NCI-H146 treated with DMSO at 0.1 percent for 48 hours (cell line): ENCODE data around the gene ZNF26.
A peak's percentile ranks its signal among the peaks of the same experiment; 100 is the strongest.
"Not testable (repeated sequence)": the region's sequence is repeated elsewhere in the genome, so short reads cannot be mapped to it uniquely, and the experiment has no call there.

ENCODE experiments used
- DNase-seq: peaks from one replicate; lab custom pipeline; 2025; ENCODE audit not compliant: unreplicated experiment; lab: John Stamatoyannopoulos, UW

ZNF26 gene

GRCh38 chr12:132955094-132956010, 30.8 kb upstream of the ZNF26 start:
- peak; percentile 15 for DNase-seq

- DNase-seq = peak; percentile 73
Measured at GRCh38 chr12:132956011-132956788, 30.0 kb upstream of the ZNF26 start, which contains the start of gene ZNF605. ZNF605 (minus strand) TSS chr12:132956306; CDS start chr12:132945635, 10,671 bp downstream.

DNA sequence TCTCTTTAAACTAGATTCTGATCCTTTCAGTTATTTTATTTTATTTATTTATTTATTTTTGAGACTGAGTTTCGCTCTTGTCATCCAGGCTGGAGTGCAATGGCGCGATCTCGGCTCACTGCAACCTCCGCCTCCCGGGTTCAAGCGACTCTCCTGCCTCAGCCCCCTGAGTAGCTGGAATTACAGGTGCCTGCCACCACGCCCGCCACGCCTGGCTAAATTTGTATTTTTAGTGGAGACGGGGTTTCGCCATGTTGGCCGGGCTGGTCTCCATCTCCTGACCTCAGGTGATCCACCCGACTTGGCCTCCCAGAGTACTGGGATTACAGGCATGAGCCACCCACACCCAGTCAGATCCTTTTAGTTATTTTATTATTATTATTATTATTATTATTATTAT, 24.4 kb upstream of the ZNF26 start:
- DNase-seq = not testable (repeated sequence)

GRCh38 chr12:132963947-132964346, 22.2 kb upstream of the ZNF26 start:
- DNase-seq = not testable (repeated sequence)

- no peak for DNase-seq
Measured at GRCh38 chr12:132965796-132966195, 20.4 kb upstream of the ZNF26 start.

DNA sequence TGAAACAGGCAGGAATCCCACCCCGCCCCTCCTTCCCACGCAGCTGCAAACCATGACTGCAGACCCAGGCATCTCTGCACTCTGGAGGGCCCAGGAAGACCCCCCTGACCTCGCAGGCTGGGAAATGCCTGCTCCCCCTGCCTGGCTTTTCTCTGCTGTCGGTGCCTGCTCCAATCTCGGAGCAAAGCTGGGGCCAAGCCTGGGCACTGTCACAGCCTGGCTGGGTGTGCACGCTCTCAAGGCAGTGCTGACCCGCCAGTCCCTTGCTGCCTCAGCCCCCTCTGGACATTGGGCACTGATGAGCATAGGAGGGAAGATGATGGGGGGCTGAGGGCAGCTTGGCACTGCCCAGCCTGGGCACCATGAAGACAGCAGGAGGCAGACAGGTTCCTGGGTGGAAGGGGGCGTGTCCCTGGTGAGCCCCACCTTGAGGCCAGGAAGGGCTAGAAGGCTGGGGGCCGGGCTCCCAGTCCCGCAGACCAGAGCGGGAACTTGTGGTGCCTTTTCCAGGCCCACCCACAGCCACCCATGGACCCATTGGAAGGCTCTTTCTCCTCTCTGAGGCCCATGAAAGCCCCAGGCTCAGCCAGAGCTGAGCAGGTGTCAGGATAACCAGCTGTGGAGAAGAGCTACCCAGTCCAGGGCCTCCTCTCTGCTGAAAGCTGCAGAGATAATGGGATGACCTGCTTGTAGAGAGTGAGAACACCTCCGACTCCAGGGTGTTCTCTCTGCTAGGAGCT, 19.3 kb upstream of the ZNF26 start:
- no peak for DNase-seq

DNA sequence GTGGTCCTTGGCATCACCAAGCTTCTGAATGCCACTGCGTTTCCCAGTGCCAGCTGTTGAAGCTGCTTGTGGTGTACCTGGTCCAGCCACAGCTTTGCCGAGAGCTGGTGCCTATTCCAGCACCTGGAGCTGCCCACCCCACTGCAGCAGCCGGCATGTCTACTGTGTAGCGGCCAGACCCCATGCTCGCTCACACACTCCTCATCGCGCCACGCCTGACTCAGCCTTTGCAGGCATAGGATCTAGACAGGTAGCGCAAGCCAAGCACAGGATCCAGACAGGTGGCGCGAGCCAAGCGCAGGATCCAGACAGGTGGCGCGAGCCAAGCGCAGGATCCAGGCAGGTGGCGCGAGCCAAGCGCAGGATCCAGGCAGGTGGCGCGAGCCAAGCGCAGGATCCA, 18.4 kb upstream of the ZNF26 start:
- DNase-seq = no peak

DNA sequence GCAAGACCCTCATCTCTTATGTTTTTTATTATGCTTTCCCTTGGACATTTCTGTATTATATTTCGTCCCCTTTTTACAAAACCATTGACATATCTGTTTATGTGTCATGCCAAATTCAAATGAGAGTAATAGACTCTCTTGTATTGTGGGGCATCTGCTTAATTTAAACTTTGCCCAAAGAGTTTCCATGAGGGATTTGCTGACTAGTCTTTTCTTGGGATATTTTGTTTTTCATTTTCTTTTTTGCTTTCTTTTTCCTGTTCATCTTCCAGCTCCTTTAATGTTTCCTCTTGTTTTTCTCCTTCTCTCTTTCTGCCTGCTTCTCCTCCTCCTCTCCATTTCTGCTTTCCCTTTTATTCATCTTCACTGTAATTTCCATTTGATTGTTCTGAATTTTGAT, 13.8 kb upstream of the ZNF26 start:
- no peak for DNase-seq

GRCh38 chr12:132976870-132977269, 9.3 kb upstream of the ZNF26 start:
- DNase-seq = not testable (repeated sequence)

DNA sequence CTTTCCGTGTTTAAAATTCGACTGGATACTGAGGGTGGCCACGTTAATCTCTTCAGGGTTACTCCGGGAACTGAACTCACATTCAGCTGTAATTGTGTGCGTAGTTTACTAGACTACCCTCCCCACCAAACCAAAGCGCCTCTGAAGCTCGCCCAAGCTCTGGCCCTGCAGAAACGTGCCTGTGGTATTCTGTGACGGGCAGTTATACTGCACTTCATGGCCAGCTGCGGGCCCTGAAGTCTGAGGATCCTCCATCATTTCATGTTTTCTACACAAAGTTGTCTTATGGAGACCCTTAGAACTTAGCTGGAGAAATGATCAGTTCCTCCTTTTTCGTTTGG, 688 bp downstream of the ZNF26 start:
- no peak for DNase-seq

- no peak for DNase-seq
Measured at GRCh38 chr12:132998741-132999140, 12.6 kb downstream of the ZNF26 start.

- no peak for DNase-seq
Measured at GRCh38 chr12:133010657-133011297, 24.6 kb downstream of the ZNF26 start.

DNA sequence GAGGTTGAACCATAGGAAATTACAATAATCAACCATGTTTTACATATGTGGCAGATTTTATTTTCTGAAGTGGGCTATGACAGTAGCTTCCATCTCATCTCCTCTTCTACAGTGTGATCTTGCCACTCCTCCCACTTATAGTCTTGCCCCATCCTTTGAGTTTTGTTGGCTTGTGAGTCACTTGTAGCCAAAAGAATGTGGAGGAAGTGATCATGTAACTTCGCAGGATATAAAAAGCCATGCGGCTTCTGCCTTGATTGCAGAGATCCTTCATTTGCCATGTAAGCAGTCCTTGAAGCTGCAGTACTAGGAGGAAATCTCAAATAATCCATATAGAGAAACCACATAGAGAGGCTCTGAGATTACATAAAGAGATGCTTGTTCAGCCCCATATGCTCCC, 37.4 kb downstream of the ZNF26 start:
- DNase-seq = no peak

DNA sequence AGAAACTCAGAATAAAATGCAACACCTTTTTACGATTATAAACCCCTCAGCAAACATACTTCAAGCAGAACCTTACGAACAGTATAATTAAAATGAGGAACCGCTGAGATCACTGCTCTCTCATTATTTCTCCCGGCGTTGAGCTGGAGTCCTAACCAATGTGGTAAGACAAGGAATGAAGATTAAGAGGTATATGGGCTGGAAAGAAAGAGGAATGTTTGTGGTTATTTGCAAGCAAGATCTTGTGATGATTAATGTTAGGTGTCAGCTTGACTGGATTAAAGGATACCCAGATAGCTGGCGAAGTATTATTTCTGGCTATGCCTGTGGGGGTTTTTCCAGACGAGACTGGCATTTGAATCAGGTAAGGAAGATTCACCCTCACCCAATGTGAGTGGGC, 40.8 kb downstream of the ZNF26 start:
- DNase-seq = no peak

GRCh38 chr12:133037207-133038005, 51.2 kb downstream of the ZNF26 start, which contains the start of gene ZNF84:
ZNF84 (plus strand) TSS chr12:133037509; CDS start chr12:133041468, 3,959 bp downstream.
- DNase-seq = peak; percentile 93

DNA sequence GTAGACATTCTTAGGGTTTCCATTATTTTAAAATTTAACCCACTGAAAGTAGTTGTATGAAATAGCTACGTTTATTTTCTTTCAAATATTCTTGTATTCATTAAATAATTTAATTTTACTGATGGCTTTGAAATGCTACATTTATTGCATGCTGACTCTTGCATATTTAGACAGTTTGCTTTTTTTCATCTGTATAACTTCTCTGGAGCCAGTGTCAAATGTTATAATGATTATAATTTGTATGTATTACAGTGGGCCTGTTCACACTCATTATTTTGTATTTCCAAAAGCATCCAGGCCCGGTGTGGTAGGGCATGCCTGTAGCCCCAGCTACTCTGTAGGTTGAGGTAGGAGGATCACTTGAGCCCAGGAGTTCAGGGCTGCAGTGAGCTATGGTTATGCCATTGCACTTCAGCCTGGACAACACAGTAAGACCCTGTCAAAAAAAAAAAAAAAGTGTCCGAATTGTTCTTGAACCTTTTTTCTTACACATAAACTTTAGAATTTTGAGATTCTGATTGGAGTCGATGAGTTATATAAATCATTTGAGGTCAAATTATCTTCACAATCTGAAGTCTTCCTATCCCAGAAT, 52.0 kb downstream of the ZNF26 start:
- no peak for DNase-seq

DNA sequence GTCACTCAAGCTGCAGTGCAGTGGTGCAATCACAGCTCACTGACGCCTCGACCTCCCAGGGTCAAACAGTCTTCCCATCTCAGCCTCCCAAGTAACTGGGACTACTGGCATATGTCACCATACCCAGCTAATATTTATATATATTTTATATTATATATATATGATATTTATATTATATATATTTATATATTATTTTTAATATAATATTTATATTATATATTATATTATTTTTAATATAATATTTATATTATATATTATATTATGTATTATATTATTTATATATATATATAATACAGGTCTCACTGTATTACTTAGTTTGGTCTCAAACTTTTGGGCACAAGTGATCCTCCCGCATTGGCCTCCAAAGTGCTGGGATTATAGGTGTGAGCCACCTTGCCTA, 60.5 kb downstream of the ZNF26 start:
- DNase-seq = no peak

DNA sequence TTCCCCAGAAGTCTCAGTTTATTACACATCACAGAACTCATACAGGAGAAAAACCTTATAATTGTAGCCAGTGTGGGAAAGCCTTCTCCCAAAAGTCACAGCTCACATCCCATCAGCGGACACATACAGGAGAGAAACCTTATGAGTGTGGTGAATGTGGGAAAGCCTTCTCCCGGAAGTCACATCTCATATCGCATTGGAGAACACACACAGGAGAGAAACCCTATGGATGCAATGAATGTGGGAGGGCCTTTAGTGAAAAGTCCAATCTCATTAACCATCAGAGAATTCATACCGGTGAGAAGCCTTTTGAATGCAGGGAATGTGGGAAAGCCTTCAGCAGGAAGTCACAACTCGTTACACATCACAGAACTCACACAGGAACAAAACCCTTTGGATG, 71.3 kb downstream of the ZNF26 start:
- DNase-seq = no peak
